NCI-H2171 treated with DMSO at 0.1 percent for 48 hours (cell line): Measurements from ENCODE around the gene SLC26A1.

Source experiments
- DNase-seq: peaks from one replicate; lab custom pipeline; 2025; lab: John Stamatoyannopoulos, UW

Gene SLC26A1

GRCh38 chr4:998096-998691 lies 5.0 kb upstream of the SLC26A1 start:
- DNase-seq = no peak

- no peak for DNase-seq
These were observed 4.3 kb upstream of the SLC26A1 start for GRCh38 chr4:997375-998071.

- no peak for DNase-seq
These were observed 3.8 kb upstream of the SLC26A1 start for GRCh38 chr4:996997-997374.

GRCh38 chr4:996030-996996 lies 3.1 kb upstream of the SLC26A1 start:
- DNase-seq = no peak

GRCh38 chr4:995311-996026 lies 2.3 kb upstream of the SLC26A1 start:
- DNase-seq = no peak

GRCh38 chr4:992297-993110 lies 700 bp downstream of the SLC26A1 start:
- DNase-seq = no peak

GRCh38 chr4:991451-992296 lies 1.5 kb downstream of the SLC26A1 start:
- DNase-seq = no peak

GRCh38 chr4:990746-991367 lies 2.3 kb downstream of the SLC26A1 start:
- no peak for DNase-seq

- no peak for DNase-seq
These were observed 3.3 kb downstream of the SLC26A1 start for GRCh38 chr4:989722-990471.

- peak; percentile 62 for DNase-seq
These were observed 4.2 kb downstream of the SLC26A1 start for GRCh38 chr4:988726-989721.

- no peak for DNase-seq
These were observed 5.3 kb downstream of the SLC26A1 start for GRCh38 chr4:987624-988513.

GRCh38 chr4:986879-987623 lies 6.2 kb downstream of the SLC26A1 start, which contains the start of gene IDUA:
Gene IDUA, plus strand, starts transcription at chr4:987044. Its CDS starts 41 bp downstream, at chr4:987085.
- peak; percentile 38 for DNase-seq

- DNase-seq = peak; percentile 12
These were observed 6.8 kb downstream of the SLC26A1 start for GRCh38 chr4:986428-986878.

GRCh38 chr4:985123-985830 lies 7.9 kb downstream of the SLC26A1 start:
- no peak for DNase-seq
